ENCODE data around the gene STON1.

Gene STON1

GRCh38 chr2:48572816-48573215 is 42.9 kb downstream of the STON1 start:
- TF ChIP-seq CTCF (IDR thresholded peaks at IDR 0.05): no peak
- DNase-seq (ENCODE audit: low spot score): no peak
- no peak overlapping the region for H3K4me3 ChIP-seq
- peak overlapping the region in 1 of 2 donors; percentile 21 for H3K27ac ChIP-seq

- DNase-seq (ENCODE audit: low spot score): no peak
- H3K4me3 ChIP-seq: no peak overlapping the region
- TF ChIP-seq CTCF (IDR thresholded peaks at IDR 0.05): no peak
- H3K27ac ChIP-seq: no peak overlapping the region
Measured at GRCh38 chr2:48574353-48575287, 44.7 kb downstream of the STON1 start.

- H3K4me3 ChIP-seq: no peak overlapping the region
- no peak for TF ChIP-seq CTCF (IDR thresholded peaks at IDR 0.05)
- DNase-seq (ENCODE audit: low spot score): no peak
- H3K27ac ChIP-seq: no peak overlapping the region
Measured at GRCh38 chr2:48578313-48578712, 48.4 kb downstream of the STON1 start.

GRCh38 chr2:48583961-48584360 is 54.0 kb downstream of the STON1 start:
- no peak for DNase-seq (ENCODE audit: low spot score)
- no peak for TF ChIP-seq CTCF (IDR thresholded peaks at IDR 0.05)
- no peak overlapping the region for H3K27ac ChIP-seq

GRCh38 chr2:48584551-48584950 is 54.6 kb downstream of the STON1 start:
- TF ChIP-seq CTCF (IDR thresholded peaks at IDR 0.05): no peak
- no peak overlapping the region for H3K4me3 ChIP-seq
- no peak overlapping the region for H3K27ac ChIP-seq
- DNase-seq (ENCODE audit: low spot score): no peak

More at GRCh38 chr2:48583961-48584360, 54.0 kb downstream of the STON1 start:
- no peak overlapping the region for H3K4me3 ChIP-seq

GRCh38 chr2:48586433-48586832 is 56.5 kb downstream of the STON1 start:
- Histone ChIP-seq H3K4me3 (no peak overlapping the region), H3K27ac (no peak overlapping the region)
- DNase-seq (ENCODE audit: low spot score): no peak
- TF ChIP-seq CTCF (IDR thresholded peaks at IDR 0.05): no peak

- H3K27ac ChIP-seq: no peak overlapping the region
- TF ChIP-seq CTCF (IDR thresholded peaks at IDR 0.05): no peak
Measured at GRCh38 chr2:48587560-48587959, 57.6 kb downstream of the STON1 start.

More at GRCh38 chr2:48587560-48587959, 57.6 kb downstream of the STON1 start:
- H3K4me3 ChIP-seq: no peak overlapping the region
- DNase-seq (ENCODE audit: low spot score): no peak
